Keratinocyte (primary cell): ENCODE data around the gene PTPRT. TPM values are rescaled to one million over a fixed set of nuclear protein-coding genes. Genes with fewer than 3 reads are reported as not detected.

ENCODE experiments used
- DNase-seq: peaks from one replicate; pipeline ENCODE4 v3.0.0-alpha.2; 2011; ENCODE audit warnings: low read depth, missing footprints, low spot score
- FAIRE-seq: peaks from 2 replicates; lab custom pipeline; 2011; peaks lifted over from hg19 to GRCh38; lab: Jason Lieb, UNC
- H2AFZ ChIP-seq: 2 replicates; pipeline ENCODE4 v1.6.0; 2012; ENCODE audit warnings: low read length, control low read depth, inconsistent platforms; ENCODE audit not compliant: control insufficient read depth
- H3K27ac ChIP-seq: 2 replicates; pipeline ENCODE4 v1.5.1; 2011; ENCODE audit warnings: low read length; ENCODE audit not compliant: control insufficient read depth, insufficient read depth
- H3K27me3 ChIP-seq: 3 replicates; pipeline ENCODE4 v1.6.0; 2011; ENCODE audit warnings: low read length; ENCODE audit not compliant: control insufficient read depth, insufficient read depth; ENCODE audit errors: extremely low read depth
- H3K36me3 ChIP-seq, 2 experiments: 2 replicates in 1 of 2; 3 replicates in 1 of 2; pipeline ENCODE4 v1.5.1; 2011; ENCODE audit warnings: low read length in 2 of 2, mild to moderate bottlenecking in 1 of 2; ENCODE audit not compliant: control insufficient read depth in 2 of 2, insufficient read depth in 2 of 2; ENCODE audit errors: extremely low read depth in 1 of 2
- H3K4me1 ChIP-seq: 3 replicates; pipeline ENCODE4 v1.5.1; 2011; ENCODE audit warnings: low read length; ENCODE audit not compliant: control insufficient read depth, insufficient read depth; ENCODE audit errors: extremely low read depth
- H3K4me2 ChIP-seq: 3 replicates; pipeline ENCODE4 v1.6.0; 2011; ENCODE audit warnings: low read depth, low read length; ENCODE audit not compliant: control insufficient read depth, insufficient read depth; ENCODE audit errors: extremely low read depth
- H3K4me3 ChIP-seq, 3 experiments: fragments of 200-600 bp in 1 of 3; sonication (generic) in 1 of 3; 2 replicates in 2 of 3; 3 replicates in 1 of 3; pipeline ENCODE4 v1.5.1; 2011 to 2016; ENCODE audit warnings: low read length in 3 of 3, mild to moderate bottlenecking in 3 of 3, control low read depth in 2 of 3, inconsistent platforms in 1 of 3, low read depth in 1 of 3, mixed read lengths in 1 of 3, mixed run types in 1 of 3, moderate library complexity in 1 of 3; ENCODE audit not compliant: control insufficient read depth in 2 of 3, insufficient read depth in 2 of 3; ENCODE audit errors: extremely low read depth in 1 of 3
- H3K79me2 ChIP-seq: 2 replicates; pipeline ENCODE4 v1.6.0; 2012; ENCODE audit warnings: low read length; ENCODE audit not compliant: control insufficient read depth, insufficient read depth
- H3K9ac ChIP-seq: 3 replicates; pipeline ENCODE4 v1.6.0; 2011; ENCODE audit warnings: low read length; ENCODE audit not compliant: control insufficient read depth, insufficient read depth; ENCODE audit errors: extremely low read depth
- H3K9me1 ChIP-seq: 3 replicates; pipeline ENCODE4 v1.6.0; 2011; ENCODE audit warnings: low read length; ENCODE audit not compliant: control insufficient read depth, insufficient read depth; ENCODE audit errors: extremely low read depth
- H3K9me3 ChIP-seq: 2 replicates; pipeline ENCODE4 v1.5.1; 2012; ENCODE audit warnings: low read depth, low read length; ENCODE audit not compliant: control insufficient read depth
- H4K20me1 ChIP-seq: 3 replicates; pipeline ENCODE4 v1.6.0; 2011; ENCODE audit warnings: low read length; ENCODE audit not compliant: control insufficient read depth, insufficient read depth; ENCODE audit errors: extremely low read depth
- CTCF ChIP-seq, 3 experiments: IDR thresholded peaks in 1 of 3; conservative IDR thresholded peaks in 1 of 3; optimal IDR thresholded peaks in 1 of 3; 2 replicates in 2 of 3; 3 replicates in 1 of 3; pipeline versions ENCODE3 to v1.5.1; 2011; ENCODE audit warnings: low read length in 3 of 3, mild to moderate bottlenecking in 3 of 3, moderate library complexity in 2 of 3, control low read depth in 1 of 3, inconsistent platforms in 1 of 3; ENCODE audit not compliant: insufficient read depth in 2 of 3; ENCODE audit errors: extremely low read depth in 1 of 3
- EZH2 ChIP-seq: IDR thresholded peaks from one replicate; pipeline ENCODE4 v1.6.1; 2012; ENCODE audit warnings: inconsistent platforms, mild to moderate bottlenecking, low read length, moderate library complexity
- dilution Hi-C: fragments of 300-500 bp; cut with MboI; formaldehyde crosslinking; loops from one replicate; pipeline ENCODE4 v1.7.0; 2020; ENCODE audit warnings: low sequenced_read_pairs; ENCODE audit not compliant: extremely low pct_ligation_motif_present
- polyA plus RNA-seq, 5 experiments: library from polyadenylated mRNA; depleted of rRNA in 3 of 5; stranded (reverse) in 3 of 5; stranded (forward) in 1 of 5; unstranded in 1 of 5; fragments of >200 nt; gene quantifications; 1 replicate in 1 of 5; 2 replicates in 3 of 5; 3 replicates in 1 of 5; pipeline versions ENCODE4 v1.2.1 to v1.2.3, GENCODE V29; 2011 to 2012; ENCODE audit warnings: missing spikeins in 2 of 5, low read depth in 1 of 5, low replicate concordance in 1 of 5

The PTPRT gene
- polyA plus RNA-seq, 1 donor (not counting 4 experiments of a cell fraction or from before 2014, with no cell fraction given): not detected

GRCh38 chr20:43124241-43124640 lies 65.5 kb downstream of the PTPRT start:
- Histone ChIP-seq H3K4me3 (no peak overlapping the region), H4K20me1 (no peaks in the 10 kb centered on the region), H3K9ac (no peak overlapping the region), H3K9me3 (peaks cover 2% of the 10 kb centered on the region), H3K4me2 (no peak overlapping the region), H3K27me3 (no peaks in the 10 kb centered on the region), H3K27ac (no peak overlapping the region), H3K79me2 (no peaks in the 10 kb centered on the region), H2AFZ (no peak overlapping the region), H3K9me1 (no peaks in the 10 kb centered on the region), H3K36me3 (no peaks in the 10 kb centered on the region), H3K4me1 (no peaks in the 10 kb centered on the region)
- no peak for FAIRE-seq
- dilution Hi-C loops: no loop called here
- TF ChIP-seq EZH2 (no peak), CTCF (optimal IDR thresholded peaks at IDR 0.05 in 1 of 3, IDR thresholded peaks at IDR 0.05 in 1 of 3, conservative IDR thresholded peaks at IDR 0.05 in 1 of 3; ENCODE audit: extremely low read depth in 1 of 3, insufficient read depth in 2 of 3, low read length in 3 of 3) (no peak)
- DNase-seq: no peak

GRCh38 chr20:43123180-43123579 lies 66.5 kb downstream of the PTPRT start:
- no peak overlapping the region for H3K9ac ChIP-seq
- H2AFZ ChIP-seq: no peak overlapping the region
- FAIRE-seq (no peak), DNase-seq (no peak)
- H3K79me2 ChIP-seq: no peaks in the 10 kb centered on the region
- no peak for TF ChIP-seq EZH2
- no peak for TF ChIP-seq CTCF (optimal IDR thresholded peaks at IDR 0.05 in 1 of 3, IDR thresholded peaks at IDR 0.05 in 1 of 3, conservative IDR thresholded peaks at IDR 0.05 in 1 of 3; ENCODE audit: extremely low read depth in 1 of 3, insufficient read depth in 2 of 3, low read length in 3 of 3)
- H3K36me3 ChIP-seq: no peaks in the 10 kb centered on the region
- no peaks in the 10 kb centered on the region for H3K9me1 ChIP-seq
- H3K4me2 ChIP-seq: no peak overlapping the region
- H3K4me3 ChIP-seq: no peak overlapping the region
- H4K20me1 ChIP-seq: no peaks in the 10 kb centered on the region
- no peaks in the 10 kb centered on the region for H3K27me3 ChIP-seq
- dilution Hi-C loops: no loop called here
- H3K9me3 ChIP-seq: peaks cover 2% of the 10 kb centered on the region
- no peaks in the 10 kb centered on the region for H3K4me1 ChIP-seq
- no peak overlapping the region for H3K27ac ChIP-seq
